Ishikawa (cell line): ENCODE results near the gene ANKRD44.

Source experiments
- CEBPB ChIP-seq: IDR thresholded peaks from 2 replicates; pipeline ENCODE4 v1.6.1; 2012
- CREB1 ChIP-seq: IDR thresholded peaks from 2 replicates; pipeline ENCODE4 v1.6.1; 2012; ENCODE audit warnings: low read depth
- EGR1 ChIP-seq: IDR thresholded peaks from 2 replicates; pipeline ENCODE4 v1.6.1; 2012
- EP300 ChIP-seq: IDR thresholded peaks from 2 replicates; pipeline ENCODE4 v1.6.1; 2012; ENCODE audit warnings: borderline replicate concordance
- FOXM1 ChIP-seq: IDR thresholded peaks from 2 replicates; pipeline ENCODE4 v1.6.1; 2012; ENCODE audit warnings: low read depth, borderline replicate concordance
- MAX ChIP-seq: IDR thresholded peaks from 2 replicates; pipeline ENCODE4 v1.6.1; 2012
- NFIC ChIP-seq: IDR thresholded peaks from 2 replicates; pipeline ENCODE4 v1.6.1; 2012
- RAD21 ChIP-seq: IDR thresholded peaks from 2 replicates; pipeline ENCODE4 v1.6.1; 2012; ENCODE audit warnings: low read depth
- REST ChIP-seq: IDR thresholded peaks from 2 replicates; pipeline ENCODE4 v1.6.1; 2012; ENCODE audit warnings: low read depth, mild to moderate bottlenecking
- TAF1 ChIP-seq: IDR thresholded peaks from 2 replicates; pipeline ENCODE4 v1.6.1; 2012; ENCODE audit warnings: low read depth, mild to moderate bottlenecking
- TCF12 ChIP-seq: IDR thresholded peaks from 2 replicates; pipeline ENCODE4 v1.6.1; 2012; ENCODE audit warnings: low read depth
- TEAD4 ChIP-seq: IDR thresholded peaks from 2 replicates; pipeline ENCODE4 v1.6.1; 2012
- USF1 ChIP-seq: IDR thresholded peaks from 2 replicates; pipeline ENCODE4 v1.6.1; 2012
- YY1 ChIP-seq: IDR thresholded peaks from 2 replicates; pipeline ENCODE4 v1.6.1; 2012; ENCODE audit warnings: low read depth
- ZBTB7A ChIP-seq: IDR thresholded peaks from 2 replicates; pipeline ENCODE4 v1.6.1; 2012; ENCODE audit warnings: low read depth

Gene ANKRD44

GRCh38 chr2:197269815-197270214 is 40.8 kb downstream of the ANKRD44 start:
- TF ChIP-seq CEBPB (no peak), NFIC (no peak), TAF1 (no peak), EGR1 (no peak), MAX (no peak), REST (no peak), CREB1 (no peak), RAD21 (no peak), ZBTB7A (no peak), TEAD4 (no peak)

- TF ChIP-seq ZBTB7A (no peak), NFIC (no peak), TEAD4 (no peak), CREB1 (no peak), CEBPB (no peak), YY1 (no peak), EP300 (no peak)
These were observed 41.6 kb downstream of the ANKRD44 start for GRCh38 chr2:197268786-197269584.

GRCh38 chr2:197266477-197266876 is 44.1 kb downstream of the ANKRD44 start:
- TF ChIP-seq CEBPB (no peak), TAF1 (no peak), YY1 (no peak), CREB1 (no peak), MAX (no peak), REST (no peak), EP300 (no peak), TEAD4 (no peak), NFIC (no peak), ZBTB7A (no peak), EGR1 (no peak), FOXM1 (no peak), RAD21 (no peak), USF1 (no peak), TCF12 (no peak)

- no peak for TF ChIP-seq MAX
- no peak for TF ChIP-seq FOXM1
- TF ChIP-seq RAD21: no peak
- no peak for TF ChIP-seq TEAD4
These were observed 44.7 kb downstream of the ANKRD44 start for GRCh38 chr2:197265924-197266323.

GRCh38 chr2:197265036-197265435 is 45.5 kb downstream of the ANKRD44 start:
- TF ChIP-seq USF1: no peak

GRCh38 chr2:197264332-197264731 is 46.2 kb downstream of the ANKRD44 start:
- TF ChIP-seq EP300 (no peak), RAD21 (no peak), TAF1 (no peak), CEBPB (no peak), FOXM1 (no peak), CREB1 (no peak)

GRCh38 chr2:197263077-197263476 is 47.5 kb downstream of the ANKRD44 start:
- TF ChIP-seq EP300 (no peak), USF1 (no peak), RAD21 (no peak), REST (no peak), CEBPB (no peak), TEAD4 (no peak), CREB1 (no peak), TAF1 (no peak), FOXM1 (no peak), TCF12 (no peak), NFIC (no peak), MAX (no peak), YY1 (no peak), ZBTB7A (no peak), EGR1 (no peak)
